Ovary (tissue), 3 donors: ENCODE data around the gene PTGES.

ENCODE experiments used
- CTCF ChIP-seq, 3 donors: fragments of 450-650 bp in 2 of 3; fragments of 200-600 bp in 1 of 3; IDR thresholded peaks; one replicate each; pipeline versions ENCODE4 v1.5.1 to v1.8.0; 2016 to 2022; ENCODE audit warnings: antibody characterized with exemption in 3 of 3, mild to moderate bottlenecking in 1 of 3
- EP300 ChIP-seq: sonication (generic); formaldehyde crosslinking; IDR thresholded peaks from one replicate; pipeline ENCODE4 v1.6.1; 2017; ENCODE audit warnings: antibody characterized with exemption
- donor health status: DM: no; HTN: no; CAD: no.

- TF ChIP-seq EP300 (no peak), CTCF (IDR thresholded peaks at IDR 0.05) (no peak)
These were observed 3.3 kb upstream of the PTGES start for GRCh38 chr9:129756191-129756590.
